CD4-positive, alpha-beta T cell treated with Interferon alpha-2 for 1 hour (primary cell): ENCODE measurements around the gene IQSEC2.
A peak's percentile ranks its signal among the peaks of the same experiment; 100 is the strongest.

Source experiments
- DNase-seq, 2 donors: peaks; one replicate each; pipeline ENCODE4 v3.0.0-alpha.2; 2020 to 2022

IQSEC2 gene

DNA sequence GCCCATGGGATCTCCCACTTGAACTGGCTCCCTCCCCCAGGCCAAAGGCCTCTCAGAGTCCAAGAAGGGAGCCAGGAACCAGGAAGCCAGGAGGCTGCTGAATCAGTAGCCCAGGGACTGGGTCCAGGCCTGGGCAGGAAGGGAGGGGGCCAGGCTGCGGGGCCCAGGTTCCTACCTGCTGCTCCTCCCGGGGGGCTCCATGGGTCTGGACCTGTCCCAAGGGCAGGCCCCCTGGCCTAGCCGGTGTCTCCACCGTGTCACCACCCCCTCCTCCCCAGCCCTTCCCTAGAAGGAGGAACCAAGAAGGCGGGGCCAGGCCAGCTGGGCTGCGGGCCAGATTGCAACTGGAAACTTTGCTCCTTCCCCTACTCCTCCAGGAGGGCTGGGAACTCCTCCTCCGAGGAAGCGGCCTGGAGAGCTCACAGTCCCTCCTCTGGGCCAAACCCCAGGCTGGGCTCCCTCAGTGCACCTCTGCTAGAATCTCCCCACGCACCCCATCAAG, at the start of gene IQSEC2:
TSS of gene IQSEC2 (minus strand) at position 264 of the 502 bp plus-strand sequence.
- no peak for DNase-seq

- no peak for DNase-seq
These were observed 48.9 kb upstream of the IQSEC2 start for GRCh38 chrX:53330331-53330730.

DNA sequence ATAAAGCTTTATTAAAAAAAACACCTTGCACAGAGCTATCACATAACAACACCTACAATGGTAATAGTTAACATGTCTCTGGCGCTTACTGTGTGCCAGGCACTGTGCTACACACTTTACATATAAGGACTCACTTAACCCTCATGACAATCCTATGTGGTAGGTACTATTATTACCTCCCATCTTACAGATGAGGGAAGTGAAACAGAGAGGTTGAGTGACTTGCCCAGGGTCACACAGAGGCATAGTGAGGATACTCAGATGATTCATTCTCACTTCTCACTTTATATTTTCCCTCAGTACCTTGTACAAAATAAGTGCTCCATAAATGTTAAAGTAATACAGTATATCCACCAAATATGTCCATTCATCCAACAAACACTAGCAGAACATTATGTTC, 43.4 kb upstream of the IQSEC2 start:
- no peak for DNase-seq

DNA sequence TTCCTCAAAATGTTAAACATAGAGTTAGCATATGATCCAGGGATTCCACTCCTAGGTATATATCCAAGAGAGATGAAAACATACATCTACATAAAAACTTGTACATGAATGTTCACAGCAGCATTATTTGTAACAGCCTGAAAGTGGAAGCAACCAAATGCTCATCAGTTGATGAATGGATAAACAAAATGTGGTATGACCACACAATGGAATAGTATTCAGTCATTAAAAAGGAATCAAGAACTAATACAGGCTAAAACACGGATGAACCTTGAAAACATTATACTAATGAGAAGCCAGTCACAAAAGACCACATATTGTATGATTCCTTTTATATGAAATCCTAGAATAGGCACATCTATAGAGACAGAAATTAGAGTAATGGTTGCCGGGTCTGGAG, 42.7 kb upstream of the IQSEC2 start:
- no peak for DNase-seq

DNA sequence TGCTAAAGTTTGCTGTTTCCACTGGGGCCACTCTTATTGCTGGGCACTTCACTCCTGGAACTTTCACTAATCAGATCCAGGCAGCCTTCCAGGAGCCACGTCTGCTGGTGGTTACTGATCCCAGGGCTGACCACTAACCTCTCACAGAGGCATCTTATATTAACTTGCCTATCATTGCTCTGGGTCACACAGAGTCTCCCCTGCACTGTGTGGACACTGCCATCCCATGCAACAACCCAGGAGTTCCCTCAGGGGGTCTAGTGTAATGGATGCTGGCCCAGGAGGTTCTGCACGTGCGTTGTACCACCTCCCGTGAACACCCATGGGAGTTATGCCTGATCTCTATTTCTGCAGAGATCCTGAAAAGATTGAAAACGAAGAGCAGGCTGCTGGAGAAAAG, 41.8 kb upstream of the IQSEC2 start:
- no peak for DNase-seq

- DNase-seq = no peak
These were observed 40.6 kb upstream of the IQSEC2 start for GRCh38 chrX:53321943-53322497.

- DNase-seq = peak in 1 of 2 donors; percentile 19
These were observed 40.0 kb upstream of the IQSEC2 start for GRCh38 chrX:53321230-53321942.

GRCh38 chrX:53320543-53321229, 39.3 kb upstream of the IQSEC2 start:
- DNase-seq = peak; percentile 3 to 24

DNA sequence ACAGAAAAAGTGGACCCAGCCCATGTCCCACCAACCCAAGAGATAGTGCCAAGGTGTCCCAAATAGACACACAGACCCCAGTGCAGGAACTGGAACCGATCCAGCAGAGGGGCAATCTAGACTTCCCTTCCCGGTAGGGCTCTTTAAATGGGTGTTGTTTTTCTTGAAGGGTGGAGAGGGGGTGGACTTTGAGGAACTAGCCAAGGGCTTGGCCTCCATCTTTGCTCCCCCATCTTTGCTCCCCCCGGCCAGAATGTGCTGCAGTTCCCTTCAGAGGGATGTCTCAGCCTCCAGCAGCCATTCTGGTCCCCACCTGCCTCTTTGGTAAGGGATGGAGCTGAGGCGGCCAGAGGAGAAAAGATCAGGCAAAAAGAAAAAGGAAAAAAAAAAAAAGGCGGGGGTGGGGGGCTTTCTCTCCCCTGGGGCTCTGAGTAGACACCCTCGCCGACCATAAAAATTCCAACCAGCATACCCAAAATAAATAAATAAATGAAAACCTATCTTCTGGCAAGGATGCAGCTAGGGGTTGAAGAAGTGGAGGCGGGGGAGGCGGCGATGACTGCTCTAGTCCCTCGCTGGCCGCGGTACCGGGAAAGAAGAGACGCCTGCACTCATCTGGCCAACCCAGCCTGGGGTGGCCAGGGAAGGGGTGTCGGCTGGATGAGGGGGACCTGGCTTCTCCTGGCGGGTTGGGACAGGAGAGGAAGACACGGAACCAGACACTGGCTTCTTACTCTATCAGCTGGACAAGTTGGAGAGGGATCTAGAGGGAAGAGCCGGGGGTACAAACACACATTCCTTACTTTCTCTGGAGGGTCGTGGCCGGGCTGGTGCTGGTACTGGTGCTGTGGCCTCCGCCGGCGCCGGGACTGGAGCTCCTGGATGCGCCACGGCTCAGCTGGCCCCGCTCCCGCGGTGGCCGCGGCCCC, 38.5 kb upstream of the IQSEC2 start:
- DNase-seq = no peak

- DNase-seq = no peak
These were observed 37.5 kb upstream of the IQSEC2 start for GRCh38 chrX:53318766-53319353.

- DNase-seq = peak; percentile 72 to 73
These were observed 36.1 kb upstream of the IQSEC2 start for GRCh38 chrX:53317365-53318069.

GRCh38 chrX:53316860-53317237, 35.5 kb upstream of the IQSEC2 start:
- no peak for DNase-seq

DNA sequence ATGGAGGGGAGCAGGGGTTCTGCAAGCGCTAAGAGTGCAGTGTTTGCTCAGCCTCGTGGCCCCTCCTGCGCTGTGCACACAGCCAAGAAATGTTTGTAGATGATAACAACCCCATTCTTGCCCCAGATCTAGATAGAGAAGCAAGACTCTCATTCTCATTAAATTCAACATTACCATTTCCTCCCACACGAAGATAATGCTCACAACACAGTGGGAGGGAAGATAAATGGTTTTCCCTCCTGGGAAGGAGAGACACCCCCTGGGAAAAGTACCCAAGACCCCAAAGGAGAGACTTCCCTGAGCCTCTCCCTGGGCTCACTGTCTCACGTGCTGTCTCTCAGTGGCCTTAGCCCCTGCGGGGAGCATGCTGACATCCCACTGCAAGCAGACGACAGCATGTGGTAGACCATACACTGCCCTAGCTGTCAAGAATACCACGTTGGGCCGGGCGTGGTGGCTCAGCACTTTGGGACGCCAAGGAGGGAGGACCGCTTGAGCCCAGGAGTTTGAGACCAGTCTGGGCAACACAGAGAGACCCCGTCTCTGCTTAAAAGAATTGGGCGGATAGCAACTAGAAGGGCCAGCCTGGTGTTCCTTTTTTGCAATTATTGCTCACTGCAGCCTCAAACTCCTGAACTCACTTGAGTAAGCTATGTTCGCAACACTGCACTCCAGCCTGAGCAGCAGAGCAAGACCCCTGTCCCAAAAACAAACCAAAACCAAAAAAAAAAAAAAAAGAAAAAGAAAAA, 34.9 kb upstream of the IQSEC2 start:
- no peak for DNase-seq

DNA sequence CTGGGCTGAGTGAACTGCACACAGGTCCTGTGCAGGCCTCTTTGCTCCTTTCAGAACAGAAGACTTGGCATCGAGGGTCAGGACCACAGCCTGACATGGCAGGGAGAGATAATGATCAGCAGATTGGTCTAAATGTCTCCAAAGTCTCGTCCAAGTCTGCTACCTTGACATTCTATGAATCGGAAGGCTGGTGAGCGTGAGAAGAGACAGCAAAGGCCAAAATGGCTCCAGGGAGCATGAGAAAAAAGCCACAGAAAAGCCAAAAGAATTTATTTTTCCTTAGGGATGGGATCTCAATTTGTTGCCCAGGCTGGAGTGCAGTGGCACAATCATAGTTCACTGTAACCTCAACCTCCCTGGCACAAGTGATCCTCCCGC, 32.3 kb upstream of the IQSEC2 start:
- no peak for DNase-seq

- DNase-seq = peak; percentile 47 to 63
These were observed 31.8 kb upstream of the IQSEC2 start for GRCh38 chrX:53312946-53313727.

DNA sequence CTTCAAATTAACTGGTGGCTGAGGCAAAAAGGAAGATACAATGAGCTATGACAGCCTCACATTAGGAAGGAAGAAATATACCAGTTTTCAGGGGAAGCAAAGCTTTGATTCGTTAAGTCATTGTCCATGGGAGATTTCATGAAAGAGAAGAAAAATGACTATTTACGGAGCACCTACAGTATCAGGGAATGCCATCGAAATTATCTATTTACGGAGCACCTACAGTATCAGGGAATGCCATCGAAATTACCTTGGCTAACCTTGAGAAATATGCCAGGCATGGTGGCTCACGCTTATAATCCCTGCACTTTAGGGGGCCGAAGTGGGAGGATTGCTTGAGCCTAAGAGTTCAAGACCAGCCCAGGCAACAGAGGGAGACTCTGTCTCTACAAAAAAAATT, 28.5 kb upstream of the IQSEC2 start:
- no peak for DNase-seq

- DNase-seq = no peak
These were observed 27.5 kb upstream of the IQSEC2 start for GRCh38 chrX:53308836-53309235.

GRCh38 chrX:53305996-53306937, 24.9 kb upstream of the IQSEC2 start:
- no peak for DNase-seq
